ENCODE results near the gene TUBA1C. TPM values are rescaled to one million over a fixed set of nuclear protein-coding genes. Genes with fewer than 3 reads are reported as not detected.
A peak's percentile ranks its signal among the peaks of the same experiment; 100 is the strongest.

Gene TUBA1C
- total RNA-seq, 1 donor from 2014 or later = 212 TPM

- no peak for DNase-seq (ENCODE audit: low read depth)
Observed at GRCh38 chr12:49283541-49284429, 18.9 kb downstream of the TUBA1C start.

GRCh38 chr12:49284672-49285071 is 19.8 kb downstream of the TUBA1C start:
- no peak for DNase-seq (ENCODE audit: low read depth)

GRCh38 chr12:49287876-49288275 is 23.0 kb downstream of the TUBA1C start:
- no peak for DNase-seq (ENCODE audit: low read depth)

- peak; percentile 40 for DNase-seq (ENCODE audit: low read depth)
Observed at GRCh38 chr12:49288412-49288853, 23.6 kb downstream of the TUBA1C start.

- no peak for DNase-seq (ENCODE audit: low read depth)
Observed at GRCh38 chr12:49288922-49289555, 24.2 kb downstream of the TUBA1C start.

GRCh38 chr12:49292729-49293055 is 27.8 kb downstream of the TUBA1C start:
- no peak for DNase-seq (ENCODE audit: low read depth)

- no peak for DNase-seq (ENCODE audit: low read depth)
Observed at GRCh38 chr12:49293056-49293956, 28.4 kb downstream of the TUBA1C start.

GRCh38 chr12:49294086-49294803 is 29.4 kb downstream of the TUBA1C start:
- no peak for DNase-seq (ENCODE audit: low read depth)

- DNase-seq (ENCODE audit: low read depth) = no peak
Observed at GRCh38 chr12:49294804-49295081, 29.9 kb downstream of the TUBA1C start.

GRCh38 chr12:49295082-49295936 is 30.4 kb downstream of the TUBA1C start, which contains the start of gene PRPH:
Gene PRPH, plus strand, starts transcription at chr12:49295147. Its CDS starts 54 bp downstream, at chr12:49295201.
- DNase-seq (ENCODE audit: low read depth) = no peak

GRCh38 chr12:49296034-49296835 is 31.4 kb downstream of the TUBA1C start:
- no peak for DNase-seq (ENCODE audit: low read depth)

- DNase-seq (ENCODE audit: low read depth) = no peak
Observed at GRCh38 chr12:49296836-49297694, 32.2 kb downstream of the TUBA1C start.

- no peak for DNase-seq (ENCODE audit: low read depth)
Observed at GRCh38 chr12:49297695-49298060, 32.8 kb downstream of the TUBA1C start.

GRCh38 chr12:49298160-49298559 is 33.3 kb downstream of the TUBA1C start:
- DNase-seq (ENCODE audit: low read depth) = no peak

GRCh38 chr12:49301760-49302159 is 36.9 kb downstream of the TUBA1C start:
- no peak for DNase-seq (ENCODE audit: low read depth)

GRCh38 chr12:49304161-49304560 is 39.3 kb downstream of the TUBA1C start:
- DNase-seq (ENCODE audit: low read depth) = no peak

GRCh38 chr12:49305762-49306510 is 41.1 kb downstream of the TUBA1C start:
- no peak for DNase-seq (ENCODE audit: low read depth)

GRCh38 chr12:49309386-49309785 is 44.5 kb downstream of the TUBA1C start:
- no peak for DNase-seq (ENCODE audit: low read depth)

Data from renal cortical epithelial cell (primary cell).